NOMO-1 (cell line): ENCODE measurements around the gene PHLDB1.
A peak's percentile ranks its signal among the peaks of the same experiment; 100 is the strongest.
"Not testable (repeated sequence)": the region's sequence is repeated elsewhere in the genome, so short reads cannot be mapped to it uniquely, and the experiment has no call there.

Source experiments
- DNase-seq, 2 experiments: peaks; one replicate each; lab custom pipeline; 2025; ENCODE audit not compliant: unreplicated experiment in 2 of 2; lab: John Stamatoyannopoulos, UW

PHLDB1 gene

GRCh38 chr11:118605116-118605867 is 2.1 kb upstream of the PHLDB1 start:
- DNase-seq: no peak

GRCh38 chr11:118606157-118606843 is 1.1 kb upstream of the PHLDB1 start:
- no peak for DNase-seq

GRCh38 chr11:118606844-118607228 is 579 bp upstream of the PHLDB1 start:
- no peak for DNase-seq

- no peak for DNase-seq
Observed at GRCh38 chr11:118608360-118609227, 1.2 kb downstream of the PHLDB1 start.

- no peak for DNase-seq
Observed at GRCh38 chr11:118609380-118610224, 2.2 kb downstream of the PHLDB1 start.

- no peak for DNase-seq
Observed at GRCh38 chr11:118610225-118610772, 2.9 kb downstream of the PHLDB1 start.

- DNase-seq: peak; percentile 46 to 57
Observed at GRCh38 chr11:118610773-118611432, 3.5 kb downstream of the PHLDB1 start.

GRCh38 chr11:118611433-118611795 is 4.0 kb downstream of the PHLDB1 start:
- not testable (repeated sequence) for DNase-seq

GRCh38 chr11:118612378-118612777 is 5.0 kb downstream of the PHLDB1 start:
- no peak for DNase-seq

GRCh38 chr11:118614511-118614910 is 7.1 kb downstream of the PHLDB1 start:
- no peak for DNase-seq

GRCh38 chr11:118615282-118615975 is 8.0 kb downstream of the PHLDB1 start:
- no peak for DNase-seq

GRCh38 chr11:118615976-118616371 is 8.6 kb downstream of the PHLDB1 start:
- no peak for DNase-seq

- DNase-seq: no peak
Observed at GRCh38 chr11:118618115-118618990, 10.9 kb downstream of the PHLDB1 start.

GRCh38 chr11:118618991-118619375 is 11.6 kb downstream of the PHLDB1 start:
- no peak for DNase-seq

GRCh38 chr11:118619444-118620197 is 12.2 kb downstream of the PHLDB1 start:
- DNase-seq: no peak

- no peak for DNase-seq
Observed at GRCh38 chr11:118620529-118621070, 13.2 kb downstream of the PHLDB1 start.

GRCh38 chr11:118621071-118621783 is 13.8 kb downstream of the PHLDB1 start:
- peak; percentile 33 to 58 for DNase-seq
